HCT116 (cell line): Measurements from ENCODE around the gene ZNF675. TPM values are rescaled to one million over a fixed set of nuclear protein-coding genes. Genes with fewer than 3 reads are reported as not detected.
"Not testable (repeated sequence)": the region's sequence is repeated elsewhere in the genome, so short reads cannot be mapped to it uniquely, and the experiment has no call there.

ENCODE experiments used
- ATAC-seq: fragments of 200-7000 bp; cut with Tn5 transposase; 2 replicates; pipeline ENCODE4 v1.9.1; 2020; ENCODE audit warnings: mild to moderate bottlenecking, moderate library complexity
- BruUV-seq: library from RNA; stranded (reverse); fragments of 400-500 nt; replicated peaks from 2 replicates; lab custom pipeline; 2021; lab: Mats Ljungman, UMichigan
- CTCF ChIA-PET: fragments of 300-600 bp; sonication (Branson Sonifier 250); formaldehyde crosslinking; loops from one replicate; lab custom pipeline; 2021; ENCODE audit warnings: antibody characterized with exemption; lab: Charles Lee
- POLR2A ChIA-PET: fragments of 300-600, 350-600 bp; sonication (Branson Sonifier 250); formaldehyde crosslinking; loops from one replicate; lab custom pipeline; 2021; ENCODE audit warnings: antibody characterized with exemption; lab: Charles Lee
- RAD21 ChIA-PET, 2 experiments: fragments of 300-600 bp; sonication (Branson Sonifier 250); formaldehyde crosslinking; loops; one replicate each; lab custom pipeline; 2023; ENCODE audit warnings: low total read pairs in 2 of 2; ENCODE audit not compliant: uncharacterized antibody in 2 of 2, unreplicated experiment in 2 of 2, low non-redundant PET in 1 of 2; lab: Charles Lee
- DNase-seq: peaks from one replicate; pipeline ENCODE4 v3.0.0-alpha.2; 2010; ENCODE audit warnings: low read depth, low spot score
- H2AFZ ChIP-seq: fragments of 200-600 bp; shearing (Covaris generic), sonication (generic); 2 replicates; pipeline ENCODE4 v1.6.1; 2017; ENCODE audit warnings: low read depth, mixed run types, mixed read lengths, antibody characterized with exemption, low read length; ENCODE audit not compliant: poor library complexity, severe bottlenecking
- H3K27ac ChIP-seq: 2 replicates; pipeline ENCODE4 v1.5.1; 2012; ENCODE audit warnings: low read depth, low read length
- H3K27me3 ChIP-seq: fragments of 200-600 bp; sonication (generic); 2 replicates; pipeline ENCODE4 v1.6.1; 2016; ENCODE audit warnings: mixed run types, low read length, mixed read lengths; ENCODE audit not compliant: insufficient read depth
- H3K36me3 ChIP-seq, 2 experiments: fragments of 200-500 bp in 1 of 2; fragments of 200-600 bp in 1 of 2; sonication (Bioruptor generic) in 1 of 2; sonication (generic) in 1 of 2; 2 replicates each; pipeline versions ENCODE4 v1.5.1 to v1.6.1; 2014 to 2016; ENCODE audit warnings: low read length in 2 of 2, inconsistent platforms in 1 of 2, mixed read lengths in 1 of 2, mixed run types in 1 of 2; ENCODE audit not compliant: insufficient read depth in 2 of 2, control insufficient read depth in 1 of 2
- H3K4me1 ChIP-seq, 2 experiments: fragments of 200-600 bp in 1 of 2; sonication (generic) in 1 of 2; 2 replicates each; pipeline versions ENCODE4 v1.5.1 to v1.6.1; 2012 to 2017; ENCODE audit warnings: low read length in 2 of 2, inconsistent platforms in 1 of 2, mild to moderate bottlenecking in 1 of 2, mixed read lengths in 1 of 2, mixed run types in 1 of 2, moderate library complexity in 1 of 2; ENCODE audit not compliant: insufficient read depth in 2 of 2, control insufficient read depth in 1 of 2
- H3K4me2 ChIP-seq: fragments of 200-600 bp; sonication (generic); 2 replicates; pipeline ENCODE4 v1.6.1; 2017; ENCODE audit warnings: mixed run types, low read length, mixed read lengths
- H3K4me3 ChIP-seq, 2 experiments: fragments of 200-600 bp in 1 of 2; sonication (generic) in 1 of 2; replicated peaks in 1 of 2; 2 replicates each; pipeline ENCODE4 v1.5.1; 2011 to 2016; ENCODE audit warnings: low read length in 2 of 2, control low read depth in 1 of 2, low read depth in 1 of 2, mild to moderate bottlenecking in 1 of 2, mixed read lengths in 1 of 2, mixed run types in 1 of 2
- H3K79me2 ChIP-seq: fragments of 200-600 bp; sonication (generic); 2 replicates; pipeline ENCODE4 v1.6.1; 2017; ENCODE audit warnings: mild to moderate bottlenecking, mixed run types, low read length, moderate library complexity, mixed read lengths; ENCODE audit not compliant: insufficient read depth
- H3K9ac ChIP-seq: fragments of 200-600 bp; sonication (generic); 2 replicates; pipeline ENCODE4 v1.6.1; 2016; ENCODE audit warnings: low read length, mixed read lengths
- H3K9me2 ChIP-seq: fragments of 200-600 bp; sonication (generic), shearing (Covaris generic); 2 replicates; pipeline ENCODE4 v1.6.1; 2017; ENCODE audit warnings: mixed run types, mild to moderate bottlenecking, moderate library complexity; ENCODE audit not compliant: insufficient read depth
- H3K9me3 ChIP-seq, 2 experiments: fragments of 200-500 bp in 1 of 2; fragments of 200-600 bp in 1 of 2; sonication (Bioruptor generic) in 1 of 2; sonication (generic) in 1 of 2; 2 replicates each; pipeline ENCODE4 v1.6.1; 2014 to 2017; ENCODE audit warnings: low read length in 2 of 2, mixed read lengths in 2 of 2, inconsistent platforms in 1 of 2, low read depth in 1 of 2, mild to moderate bottlenecking in 1 of 2, mixed run types in 1 of 2, moderate library complexity in 1 of 2; ENCODE audit not compliant: control insufficient read depth in 1 of 2, insufficient read depth in 1 of 2
- H4K20me1 ChIP-seq: fragments of 200-600 bp; sonication (generic), shearing (Covaris generic); 2 replicates; pipeline ENCODE4 v1.6.1; 2017; ENCODE audit warnings: mixed run types, mild to moderate bottlenecking, moderate library complexity; ENCODE audit not compliant: insufficient read depth
- intact Hi-C: fragments of 100-400 bp; cut with micrococcal nuclease; formaldehyde crosslinking; loops from 2 replicates; pipeline ENCODE4 v1.10.0; 2022
- total RNA-seq: library from RNA; stranded (reverse); gene quantifications from one replicate; pipeline ENCODE4 v1.2.1, GENCODE V29; 2021; ENCODE audit not compliant: unreplicated experiment

ZNF675 gene
- total RNA-seq, 1 experiment from 2014 or later = 4.9 TPM

- ATAC-seq, DNase-seq, H3K36me3 ChIP-seq, H3K9me2 ChIP-seq, CTCF ChIA-PET, H3K4me3 ChIP-seq, H3K4me1 ChIP-seq, H3K9me3 ChIP-seq, H3K9ac ChIP-seq, H3K27me3 ChIP-seq, H3K79me2 ChIP-seq, BruUV-seq, H3K27ac ChIP-seq, H2AFZ ChIP-seq, H3K4me2 ChIP-seq, intact Hi-C loops, H4K20me1 ChIP-seq, POLR2A ChIA-PET, RAD21 ChIA-PET: not testable (repeated sequence)
Observed at GRCh38 chr19:23649817-23650216, 37.2 kb downstream of the ZNF675 start.

Other genes with a start within 250 kb of the ZNF675 start
- gene ZNF681, start 71.7 kb upstream of the ZNF675 start, total RNA-seq = not detected
- gene ZNF726, start 227.7 kb upstream of the ZNF675 start, total RNA-seq = not detected